ENCODE data around the gene IRAK1.

IRAK1 gene

DNA sequence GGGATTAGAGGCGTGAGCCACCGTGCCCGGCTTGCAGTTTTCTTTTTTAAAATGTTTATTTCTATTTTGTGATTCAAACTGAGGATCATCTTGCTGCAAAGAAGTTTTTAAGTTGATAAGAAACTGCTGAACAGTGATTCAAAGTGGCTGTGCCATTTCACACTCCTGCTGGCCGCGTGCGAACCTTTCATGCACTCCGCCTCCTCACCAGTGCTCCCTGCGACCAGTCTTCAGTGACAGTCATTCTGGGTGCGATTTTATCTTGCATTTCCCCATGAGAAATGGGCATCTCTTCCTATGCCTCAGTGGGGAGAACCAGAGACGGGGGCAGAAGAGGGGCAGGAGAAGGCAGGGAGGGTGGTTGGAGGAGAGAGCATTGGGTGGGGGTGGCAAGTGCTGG is 25.7 kb downstream of the IRAK1 start:
- ChIA-PET POLR2A (ENCODE audit: low non-redundant PET) (no interaction called here), CTCF (no interaction called here)
- TF ChIP-seq, protein P1, sequence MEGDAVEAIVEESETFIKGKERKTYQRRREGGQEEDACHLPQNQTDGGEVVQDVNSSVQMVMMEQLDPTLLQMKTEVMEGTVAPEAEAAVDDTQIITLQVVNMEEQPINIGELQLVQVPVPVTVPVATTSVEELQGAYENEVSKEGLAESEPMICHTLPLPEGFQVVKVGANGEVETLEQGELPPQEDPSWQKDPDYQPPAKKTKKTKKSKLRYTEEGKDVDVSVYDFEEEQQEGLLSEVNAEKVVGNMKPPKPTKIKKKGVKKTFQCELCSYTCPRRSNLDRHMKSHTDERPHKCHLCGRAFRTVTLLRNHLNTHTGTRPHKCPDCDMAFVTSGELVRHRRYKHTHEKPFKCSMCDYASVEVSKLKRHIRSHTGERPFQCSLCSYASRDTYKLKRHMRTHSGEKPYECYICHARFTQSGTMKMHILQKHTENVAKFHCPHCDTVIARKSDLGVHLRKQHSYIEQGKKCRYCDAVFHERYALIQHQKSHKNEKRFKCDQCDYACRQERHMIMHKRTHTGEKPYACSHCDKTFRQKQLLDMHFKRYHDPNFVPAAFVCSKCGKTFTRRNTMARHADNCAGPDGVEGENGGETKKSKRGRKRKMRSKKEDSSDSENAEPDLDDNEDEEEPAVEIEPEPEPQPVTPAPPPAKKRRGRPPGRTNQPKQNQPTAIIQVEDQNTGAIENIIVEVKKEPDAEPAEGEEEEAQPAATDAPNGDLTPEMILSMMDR (conservative IDR thresholded peaks at IDR 0.05; ENCODE audit: low read depth): no peak

DNA sequence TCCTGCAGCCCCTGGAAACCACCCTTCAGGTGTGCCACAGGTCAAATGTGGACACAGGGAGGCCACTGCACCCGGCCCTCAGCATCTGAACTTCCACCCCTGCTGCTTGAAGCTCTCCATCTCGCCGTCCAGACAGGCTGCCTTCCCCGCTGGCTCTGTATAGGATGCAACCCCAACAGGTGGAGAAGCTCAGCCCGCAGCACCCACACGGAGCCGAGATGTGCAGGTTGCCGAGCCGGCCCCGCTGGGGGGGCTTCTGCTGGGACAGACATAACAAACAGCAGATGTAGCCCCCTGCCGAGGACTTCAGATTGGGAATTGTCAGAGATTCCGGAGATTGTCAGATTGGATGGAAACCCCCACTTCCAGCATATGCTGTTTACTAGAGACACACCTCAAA is 26.6 kb downstream of the IRAK1 start:
- ChIA-PET CTCF (no interaction called here), POLR2A (ENCODE audit: low non-redundant PET) (no interaction called here)
- TF ChIP-seq, protein P1 (conservative IDR thresholded peaks at IDR 0.05; ENCODE audit: low read depth): no peak
- H3K27ac ChIP-seq: no peak overlapping the region
- no peak for DNase-seq (ENCODE audit: low spot score)

More for the DNA sequence above, 25.7 kb downstream of the IRAK1 start:
- no peak for DNase-seq (ENCODE audit: low spot score)
- no peak overlapping the region for H3K27ac ChIP-seq

- ChIA-PET POLR2A (ENCODE audit: low non-redundant PET) (no interaction called here), CTCF (no interaction called here)
- DNase-seq (ENCODE audit: low spot score): no peak
- H3K27ac ChIP-seq: no peak overlapping the region
- TF ChIP-seq, protein P1 (conservative IDR thresholded peaks at IDR 0.05; ENCODE audit: low read depth): no peak
These were observed 27.5 kb downstream of the IRAK1 start for GRCh38 chrX:153992180-153992579.

- ChIA-PET POLR2A (ENCODE audit: low non-redundant PET) (no interaction called here), CTCF (no interaction called here)
- no peak overlapping the region for H3K27ac ChIP-seq
- TF ChIP-seq, protein P1 (conservative IDR thresholded peaks at IDR 0.05; ENCODE audit: low read depth): no peak
- DNase-seq (ENCODE audit: low spot score): no peak
These were observed 28.6 kb downstream of the IRAK1 start for GRCh38 chrX:153991013-153991580.

GRCh38 chrX:153989973-153990655 is 29.6 kb downstream of the IRAK1 start:
- CTCF ChIA-PET: no interaction called here
- POLR2A ChIA-PET (ENCODE audit: low non-redundant PET): no interaction called here
- no peak overlapping the region for H3K27ac ChIP-seq
- DNase-seq (ENCODE audit: low spot score): no peak
- TF ChIP-seq, protein P1 (conservative IDR thresholded peaks at IDR 0.05; ENCODE audit: low read depth): no peak

- ChIA-PET CTCF (no interaction called here), POLR2A (ENCODE audit: low non-redundant PET) (no interaction called here)
- DNase-seq (ENCODE audit: low spot score): no peak
- no peak overlapping the region for H3K27ac ChIP-seq
- TF ChIP-seq, protein P1 (conservative IDR thresholded peaks at IDR 0.05; ENCODE audit: low read depth): no peak
These were observed 31.2 kb downstream of the IRAK1 start for GRCh38 chrX:153988493-153988892.

Data from RWPE1 (cell line).